H9 (cell line): Measurements from ENCODE around the gene RARA. TPM values are rescaled to one million over a fixed set of nuclear protein-coding genes. Genes with fewer than 3 reads are reported as not detected.

Experiments
- DNase-seq: peaks from one replicate; pipeline ENCODE4 v3.0.0-alpha.2; 2017
- H2AFZ ChIP-seq: one replicate; pipeline ENCODE4 v1.6.1; 2013; ENCODE audit warnings: mild to moderate bottlenecking, low read length, control low read depth, moderate library complexity
- H2AK5ac ChIP-seq: 2 replicates; pipeline ENCODE4 v1.6.1; 2013; ENCODE audit warnings: low read length, control low read depth, mixed read lengths; ENCODE audit not compliant: insufficient read length
- H2BK120ac ChIP-seq: one replicate; pipeline ENCODE4 v1.6.1; 2013; ENCODE audit warnings: low read depth, mild to moderate bottlenecking, low read length, control low read depth, inconsistent platforms; ENCODE audit not compliant: poor library complexity, severe bottlenecking
- H2BK12ac ChIP-seq: 2 replicates; pipeline ENCODE4 v1.6.1; 2013; ENCODE audit warnings: low read length, control low read depth, mixed read lengths, low read depth; ENCODE audit not compliant: insufficient read length
- H2BK15ac ChIP-seq: 2 replicates; pipeline ENCODE4 v1.6.1; 2013; ENCODE audit warnings: low read depth, low read length, control low read depth
- H2BK20ac ChIP-seq: one replicate; pipeline ENCODE4 v1.6.1; 2013; ENCODE audit warnings: low read depth, mild to moderate bottlenecking, low read length, control low read depth, inconsistent platforms; ENCODE audit not compliant: poor library complexity, severe bottlenecking
- H2BK5ac ChIP-seq: 2 replicates; pipeline ENCODE4 v1.6.1; 2013; ENCODE audit warnings: low read length, control low read depth, mixed read lengths; ENCODE audit not compliant: insufficient read length
- H3K14ac ChIP-seq: 2 replicates; pipeline ENCODE4 v1.6.1; 2013; ENCODE audit warnings: low read length, control low read depth; ENCODE audit not compliant: insufficient read depth
- H3K18ac ChIP-seq: 2 replicates; pipeline ENCODE4 v1.6.1; 2013; ENCODE audit warnings: low read depth, mild to moderate bottlenecking, mixed read lengths, low read length, control low read depth; ENCODE audit not compliant: insufficient read length
- H3K23ac ChIP-seq: 2 replicates; pipeline ENCODE4 v1.6.1; 2013; ENCODE audit warnings: low read length, control low read depth, mixed read lengths, low read depth; ENCODE audit not compliant: insufficient read length
- H3K23me2 ChIP-seq: 2 replicates; pipeline ENCODE4 v1.6.1; 2013; ENCODE audit warnings: low read depth, mild to moderate bottlenecking, mixed read lengths, low read length, control low read depth; ENCODE audit not compliant: insufficient read length, poor library complexity, severe bottlenecking
- H3K27ac ChIP-seq: 2 replicates; pipeline ENCODE4 v1.5.1; 2013; ENCODE audit warnings: low read length, control low read depth, mixed read lengths, low read depth; ENCODE audit not compliant: insufficient read length
- H3K27me3 ChIP-seq: 2 replicates; pipeline ENCODE4 v1.6.1; 2013; ENCODE audit warnings: low read length, control low read depth, inconsistent platforms; ENCODE audit not compliant: insufficient read depth
- H3K4ac ChIP-seq: 2 replicates; pipeline ENCODE4 v1.6.1; 2013; ENCODE audit warnings: low read depth, mild to moderate bottlenecking, control low read depth, inconsistent platforms, low read length, moderate library complexity
- H3K4me1 ChIP-seq: 2 replicates; pipeline ENCODE4 v1.6.1; 2013; ENCODE audit warnings: low read length, control low read depth, inconsistent platforms; ENCODE audit not compliant: insufficient read depth
- H3K4me2 ChIP-seq: 2 replicates; pipeline ENCODE4 v1.6.1; 2013; ENCODE audit warnings: low read length, control low read depth, mixed read lengths; ENCODE audit not compliant: insufficient read length, insufficient read depth
- H3K56ac ChIP-seq: 2 replicates; pipeline ENCODE4 v1.6.1; 2013; ENCODE audit warnings: low read depth, mild to moderate bottlenecking, mixed read lengths, low read length, control low read depth; ENCODE audit not compliant: insufficient read length
- H3K79me1 ChIP-seq: 2 replicates; pipeline ENCODE4 v1.6.1; 2013; ENCODE audit warnings: low read depth, mild to moderate bottlenecking, moderate library complexity, low read length, control low read depth, inconsistent platforms; ENCODE audit not compliant: insufficient read depth, poor library complexity, severe bottlenecking
- H3K79me2 ChIP-seq: 2 replicates; pipeline ENCODE4 v1.6.1; 2013; ENCODE audit warnings: low read length, control low read depth, inconsistent platforms; ENCODE audit not compliant: insufficient read depth
- H3K9ac ChIP-seq: 2 replicates; pipeline ENCODE4 v1.6.1; 2013; ENCODE audit warnings: low read length, control low read depth, mixed read lengths; ENCODE audit not compliant: insufficient read length; ENCODE audit errors: extremely low read depth
- H3K9me3 ChIP-seq: one replicate; pipeline ENCODE4 v1.6.1; 2013; ENCODE audit warnings: low read depth, low read length, inconsistent platforms; ENCODE audit not compliant: control insufficient read depth
- H3T11ph ChIP-seq: one replicate; pipeline ENCODE4 v1.6.1; 2013; ENCODE audit warnings: mild to moderate bottlenecking, low read length, control low read depth, inconsistent platforms
- H4K20me1 ChIP-seq: one replicate; pipeline ENCODE4 v1.6.1; 2013; ENCODE audit not compliant: control insufficient read depth, insufficient read length, insufficient read depth
- H4K5ac ChIP-seq: 2 replicates; pipeline ENCODE4 v1.6.1; 2013; ENCODE audit warnings: low read depth, mild to moderate bottlenecking, mixed read lengths, low read length, control low read depth; ENCODE audit not compliant: insufficient read length
- H4K8ac ChIP-seq: replicated peaks from 2 replicates; pipeline ENCODE4 v1.6.1; 2013; ENCODE audit warnings: low read length, control low read depth, mixed read lengths, low read depth; ENCODE audit not compliant: insufficient read length
- H4K91ac ChIP-seq: 2 replicates; pipeline ENCODE4 v1.6.1; 2013; ENCODE audit warnings: low read depth, mild to moderate bottlenecking, moderate library complexity, mixed read lengths, low read length, control low read depth; ENCODE audit not compliant: insufficient read length
- H3K27ac Mint-ChIP-seq, 3 experiments: 2 replicates in 2 of 3; 3 replicates in 1 of 3; pipeline ENCODE4 v1.8.0; 2020 to 2021; ENCODE audit warnings: mixed read lengths in 3 of 3, mild to moderate bottlenecking in 1 of 3, moderate library complexity in 1 of 3
- H3K27me3 Mint-ChIP-seq: 2 replicates; pipeline ENCODE4 v1.8.0; 2021; ENCODE audit warnings: low read depth, mild to moderate bottlenecking, moderate library complexity, mixed read lengths
- H3K36me3 Mint-ChIP-seq, 3 experiments: 2 replicates in 2 of 3; 3 replicates in 1 of 3; pipeline ENCODE4 v1.8.0; 2020 to 2021; ENCODE audit warnings: low read depth in 3 of 3, mixed read lengths in 3 of 3; ENCODE audit not compliant: insufficient read depth in 1 of 3
- H3K4me1 Mint-ChIP-seq, 2 experiments: 2 replicates each; pipeline ENCODE4 v1.8.0; 2020; ENCODE audit warnings: mixed read lengths in 2 of 2
- H3K4me3 Mint-ChIP-seq, 2 experiments: 2 replicates in 1 of 2; 3 replicates in 1 of 2; pipeline ENCODE4 v1.8.0; 2020 to 2021; ENCODE audit warnings: mild to moderate bottlenecking in 2 of 2, mixed read lengths in 2 of 2, moderate library complexity in 1 of 2
- H3K9me3 Mint-ChIP-seq, 2 experiments: 2 replicates in 1 of 2; 3 replicates in 1 of 2; pipeline ENCODE4 v1.8.0; 2020; ENCODE audit warnings: mild to moderate bottlenecking in 2 of 2, mixed read lengths in 2 of 2, moderate library complexity in 1 of 2
- CTCF ChIP-seq: fragments of 200-600 bp; sonication (generic); conservative IDR thresholded peaks from 3 replicates; pipeline ENCODE4 v1.8.0; 2021; ENCODE audit warnings: antibody characterized with exemption, mild to moderate bottlenecking
- WGBS: extraction: QIAGEN DNeasy Blood & Tissue Kit; methylation state at CpG from one replicate; pipeline ENCODE4 v1.1.7; 2013; ENCODE audit warnings: missing lambda C conversion rate, low lambda C conversion rate, mixed read lengths; ENCODE audit not compliant: insufficient read length; ENCODE audit errors: extremely low coverage; 5-methylcytosine and 5-hydroxymethylcytosine counted together
- total RNA-seq: library from RNA; stranded (reverse); gene quantifications from 2 replicates; pipeline ENCODE4 v1.2.1, GENCODE V29; 2021

Gene RARA
- total RNA-seq, 1 experiment from 2014 or later = 17.6 TPM

GRCh38 chr17:40356990-40357881, 48.3 kb downstream of the RARA start:
- WGBS = no CpG with 5 or more reads among the region's 19 CpGs
- no peak overlapping the region for H2AK5ac ChIP-seq
- H3K23me2 ChIP-seq = no peaks in the 10 kb centered on the region
- H3K14ac ChIP-seq = no peak overlapping the region
- Mint-ChIP-seq H3K27me3 (peaks cover 22% of the 10 kb centered on the region), H3K4me3 (no peak overlapping the region), H3K9me3 (no peaks in the 10 kb centered on the region), H3K27ac (peak overlapping the region in 1 of 3 experiments; percentile 22; a peak in 1 of 7 replicates), H3K36me3 (peaks cover 11 to 14% (median 12%) of the 10 kb centered on the region in 3 experiments), H3K4me1 (peaks cover 32 to 38% of the 10 kb centered on the region in 2 experiments)
- H2AFZ ChIP-seq = no peak overlapping the region
- H4K91ac ChIP-seq = no peak overlapping the region
- peaks cover under 1% of the 10 kb centered on the region; the same call in 1 of the 2 replicates for H3K27me3 ChIP-seq
- no peak overlapping the region for H3K4ac ChIP-seq
- no peak overlapping the region for H3K18ac ChIP-seq
- H2BK12ac ChIP-seq = no peak overlapping the region
- no peak overlapping the region for H3K56ac ChIP-seq
- H2BK20ac ChIP-seq = no peak overlapping the region
- H3K79me1 ChIP-seq = no peaks in the 10 kb centered on the region
- H3K27ac ChIP-seq = no peak overlapping the region
- H3K4me1 ChIP-seq = no peaks in the 10 kb centered on the region
- H4K20me1 ChIP-seq = no peaks in the 10 kb centered on the region
- DNase-seq = no peak
- H4K8ac ChIP-seq = no peak overlapping the region
- H3K79me2 ChIP-seq = no peaks in the 10 kb centered on the region
- no peak for TF ChIP-seq CTCF
- H3K9ac ChIP-seq = no peak overlapping the region
- no peak overlapping the region for H3K4me2 ChIP-seq
- H2BK15ac ChIP-seq = no peak overlapping the region
- H3K23ac ChIP-seq = no peak overlapping the region
- no peak overlapping the region for H3T11ph ChIP-seq
- no peak overlapping the region for H2BK5ac ChIP-seq
- no peak overlapping the region for H4K5ac ChIP-seq
- no peaks in the 10 kb centered on the region for H3K9me3 ChIP-seq
- H2BK120ac ChIP-seq = no peak overlapping the region
